Neural cell (in vitro differentiated cells): Measurements from ENCODE around the gene RALGPS1.

Experiments used
- EP300 ChIP-seq: fragments of 450-650 bp; conservative IDR thresholded peaks from 2 replicates; pipeline ENCODE4 v1.6.1; 2014; ENCODE audit warnings: antibody characterized with exemption, mild to moderate bottlenecking, moderate library complexity; ENCODE audit not compliant: poor library complexity, severe bottlenecking
- EZH2 ChIP-seq: fragments of 200-600, 300-800 bp; shearing (Covaris generic), sonication (generic); IDR thresholded peaks from 2 replicates; pipeline ENCODE4 v1.6.1; 2014; ENCODE audit warnings: antibody characterized with exemption, low read length, borderline replicate concordance, mild to moderate bottlenecking; ENCODE audit not compliant: insufficient read depth, poor library complexity, severe bottlenecking
- MXI1 ChIP-seq: fragments of 450-650 bp; conservative IDR thresholded peaks from 2 replicates; pipeline ENCODE4 v1.6.1; 2014; ENCODE audit warnings: antibody characterized with exemption, mild to moderate bottlenecking; ENCODE audit not compliant: poor library complexity, severe bottlenecking
- POLR2AphosphoS5 ChIP-seq: IDR thresholded peaks from 2 replicates; pipeline ENCODE4 v1.6.1; 2012
- RAD21 ChIP-seq: fragments of 450-650 bp; conservative IDR thresholded peaks from 2 replicates; pipeline ENCODE4 v1.6.1; 2014; ENCODE audit warnings: antibody characterized with exemption, mild to moderate bottlenecking, moderate library complexity
- REST ChIP-seq: IDR thresholded peaks from 2 replicates; pipeline ENCODE4 v1.6.1; 2012; ENCODE audit warnings: borderline replicate concordance
- SMC3 ChIP-seq: fragments of 450-650 bp; conservative IDR thresholded peaks from 2 replicates; pipeline ENCODE4 v1.6.1; 2014; ENCODE audit warnings: antibody characterized with exemption, mild to moderate bottlenecking, moderate library complexity; ENCODE audit not compliant: poor library complexity
- TAF1 ChIP-seq: IDR thresholded peaks from 2 replicates; pipeline ENCODE4 v1.6.1; 2012; ENCODE audit warnings: low read depth
- TF ChIP-seq, protein P1 (sequence below): fragments of 450-650 bp; IDR thresholded peaks from 2 replicates; pipeline ENCODE4 v1.5.1; 2014; ENCODE audit warnings: antibody characterized with exemption, mild to moderate bottlenecking, moderate library complexity; ENCODE audit not compliant: poor library complexity, severe bottlenecking

GRCh38 chr9:127014216-127014909 lies 99.8 kb downstream of the RALGPS1 start:
- TF ChIP-seq, protein P1, sequence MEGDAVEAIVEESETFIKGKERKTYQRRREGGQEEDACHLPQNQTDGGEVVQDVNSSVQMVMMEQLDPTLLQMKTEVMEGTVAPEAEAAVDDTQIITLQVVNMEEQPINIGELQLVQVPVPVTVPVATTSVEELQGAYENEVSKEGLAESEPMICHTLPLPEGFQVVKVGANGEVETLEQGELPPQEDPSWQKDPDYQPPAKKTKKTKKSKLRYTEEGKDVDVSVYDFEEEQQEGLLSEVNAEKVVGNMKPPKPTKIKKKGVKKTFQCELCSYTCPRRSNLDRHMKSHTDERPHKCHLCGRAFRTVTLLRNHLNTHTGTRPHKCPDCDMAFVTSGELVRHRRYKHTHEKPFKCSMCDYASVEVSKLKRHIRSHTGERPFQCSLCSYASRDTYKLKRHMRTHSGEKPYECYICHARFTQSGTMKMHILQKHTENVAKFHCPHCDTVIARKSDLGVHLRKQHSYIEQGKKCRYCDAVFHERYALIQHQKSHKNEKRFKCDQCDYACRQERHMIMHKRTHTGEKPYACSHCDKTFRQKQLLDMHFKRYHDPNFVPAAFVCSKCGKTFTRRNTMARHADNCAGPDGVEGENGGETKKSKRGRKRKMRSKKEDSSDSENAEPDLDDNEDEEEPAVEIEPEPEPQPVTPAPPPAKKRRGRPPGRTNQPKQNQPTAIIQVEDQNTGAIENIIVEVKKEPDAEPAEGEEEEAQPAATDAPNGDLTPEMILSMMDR = no peak
- TF ChIP-seq POLR2AphosphoS5 (no peak), EZH2 (no peak), REST (no peak), MXI1 (no peak), SMC3 (no peak), EP300 (no peak), TAF1 (no peak), RAD21 (no peak)
